Stimulated activated effector memory CD8-positive, alpha-beta T cell treated with anti-CD3 and anti-CD28 coated beads, Interleukin-12 subunit alpha, Interleukin-12 subunit beta, amount 100 ng/mL, for 72 hours (primary cell): ENCODE data around the gene AREL1.
A peak's percentile ranks its signal among the peaks of the same experiment; 100 is the strongest.

Source experiments
- ATAC-seq: fragments of 150-1000 bp; cut with Tn5 transposase; 2 replicates; pipeline ENCODE4 v1.10.0; 2021
- DNase-seq, 2 donors: peaks; one replicate each; pipeline ENCODE4 v3.0.0; 2021 to 2022; ENCODE audit warnings: low spot score in 2 of 2
- H3K27ac Mint-ChIP-seq: one replicate; pipeline ENCODE4 v1.8.0; 2022; ENCODE audit warnings: mild to moderate bottlenecking, mixed read lengths
- H3K36me3 Mint-ChIP-seq: one replicate; pipeline ENCODE4 v1.8.0; 2022; ENCODE audit warnings: mild to moderate bottlenecking, mixed read lengths
- H3K4me1 Mint-ChIP-seq: one replicate; pipeline ENCODE4 v1.8.0; 2022; ENCODE audit warnings: mixed read lengths
- H3K4me3 Mint-ChIP-seq: one replicate; pipeline ENCODE4 v1.8.0; 2022; ENCODE audit warnings: mild to moderate bottlenecking, mixed read lengths
- H3K9me3 Mint-ChIP-seq: one replicate; pipeline ENCODE4 v1.8.0; 2022; ENCODE audit warnings: mixed read lengths

The AREL1 gene

DNA sequence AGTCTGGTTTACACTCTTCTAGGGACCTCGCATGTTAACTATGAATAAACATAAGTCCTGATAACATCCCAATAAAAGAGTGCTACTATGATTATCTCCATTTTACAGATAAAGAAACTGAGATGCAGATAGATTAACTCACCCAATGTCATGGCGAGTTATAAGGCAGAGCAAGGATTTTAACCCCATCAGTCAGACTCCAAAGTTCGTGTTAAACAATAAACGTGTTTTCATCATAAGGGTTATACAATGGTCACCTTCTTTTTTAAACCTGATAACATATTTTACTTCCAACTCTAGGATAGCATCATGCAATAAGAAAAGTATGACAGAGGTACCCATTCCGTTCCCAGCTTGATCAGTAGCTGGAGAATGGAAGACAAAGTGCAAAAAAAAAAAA is 1.2 kb downstream of the AREL1 start:
- no peak overlapping the region for H3K27ac Mint-ChIP-seq
- no peaks in the 10 kb centered on the region for H3K9me3 Mint-ChIP-seq
- peak overlapping the region; percentile 89 for H3K4me3 Mint-ChIP-seq
- peaks cover 35% of the 10 kb centered on the region for H3K4me1 Mint-ChIP-seq
- peaks cover 29% of the 10 kb centered on the region for H3K36me3 Mint-ChIP-seq
- DNase-seq: no peak
- ATAC-seq: no peak

DNA sequence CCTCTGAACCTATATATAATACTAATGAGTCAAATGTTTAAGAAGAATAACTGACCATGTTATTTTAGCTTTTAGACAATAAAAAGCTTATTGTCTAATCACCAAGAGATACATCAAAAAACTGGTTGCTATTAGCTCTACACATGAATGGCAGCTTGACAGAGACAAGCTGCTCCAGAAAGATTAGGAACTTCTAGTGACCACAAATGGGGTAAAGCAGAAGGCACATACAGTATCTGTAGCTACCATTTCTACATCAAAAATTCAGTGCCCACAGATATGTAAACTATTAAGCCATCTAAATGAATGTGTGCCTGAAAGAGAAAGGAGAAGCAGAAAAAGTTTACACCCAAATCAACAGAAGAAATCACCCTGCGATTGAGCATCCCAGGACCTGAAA is 2.4 kb downstream of the AREL1 start:
- peaks cover 42% of the 10 kb centered on the region for H3K4me1 Mint-ChIP-seq
- H3K9me3 Mint-ChIP-seq: no peaks in the 10 kb centered on the region
- peaks cover 17% of the 10 kb centered on the region for H3K36me3 Mint-ChIP-seq
- H3K27ac Mint-ChIP-seq: no peak overlapping the region
- no peak for DNase-seq
- H3K4me3 Mint-ChIP-seq: no peak overlapping the region
- no peak for ATAC-seq

DNA sequence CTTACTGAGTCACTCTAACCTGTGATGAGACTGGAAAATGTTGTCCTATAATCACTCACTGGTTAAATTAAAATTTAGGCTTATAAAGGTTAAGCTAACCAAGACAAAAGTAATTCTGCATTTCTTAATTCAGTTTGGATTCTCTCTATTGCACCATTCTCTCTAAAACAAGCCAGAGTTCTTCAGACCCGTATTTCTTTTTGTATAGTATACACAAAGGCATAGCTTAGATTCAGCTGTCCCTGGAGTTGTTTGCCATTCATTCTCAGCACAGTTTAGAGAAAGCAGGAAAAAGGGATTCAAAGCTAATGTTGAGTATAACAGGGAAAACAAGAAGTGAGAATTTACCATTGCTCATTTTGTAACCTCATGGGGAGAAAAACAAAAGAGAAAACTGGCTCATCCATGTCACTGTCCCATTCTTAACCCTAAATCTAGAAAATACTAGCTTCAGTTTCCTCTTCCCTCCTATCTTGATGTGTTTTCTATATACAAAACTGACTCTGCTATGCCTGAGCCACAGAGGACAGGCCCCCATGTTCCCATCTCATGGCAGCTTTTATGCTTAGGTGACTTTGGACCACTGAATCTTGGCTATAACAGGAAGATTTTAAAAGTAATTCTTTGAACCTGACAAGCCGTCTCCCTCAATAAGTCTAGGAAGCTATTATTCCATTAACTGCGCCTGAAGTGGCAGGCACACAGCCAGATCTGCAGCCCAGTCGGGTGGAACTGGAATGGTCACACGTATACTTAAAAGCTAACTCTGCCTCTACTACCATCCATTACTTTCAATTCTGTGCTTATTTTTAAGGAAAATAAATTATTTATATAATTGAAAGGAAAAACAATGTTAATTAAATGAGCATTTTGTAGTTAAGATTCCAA is 7.0 kb downstream of the AREL1 start:
- no peak overlapping the region for H3K27ac Mint-ChIP-seq
- DNase-seq: no peak
- no peak for ATAC-seq
- peaks cover 43% of the 10 kb centered on the region for H3K4me1 Mint-ChIP-seq
- no peak overlapping the region for H3K4me3 Mint-ChIP-seq
- H3K36me3 Mint-ChIP-seq: no peaks in the 10 kb centered on the region
- H3K9me3 Mint-ChIP-seq: no peaks in the 10 kb centered on the region

DNA sequence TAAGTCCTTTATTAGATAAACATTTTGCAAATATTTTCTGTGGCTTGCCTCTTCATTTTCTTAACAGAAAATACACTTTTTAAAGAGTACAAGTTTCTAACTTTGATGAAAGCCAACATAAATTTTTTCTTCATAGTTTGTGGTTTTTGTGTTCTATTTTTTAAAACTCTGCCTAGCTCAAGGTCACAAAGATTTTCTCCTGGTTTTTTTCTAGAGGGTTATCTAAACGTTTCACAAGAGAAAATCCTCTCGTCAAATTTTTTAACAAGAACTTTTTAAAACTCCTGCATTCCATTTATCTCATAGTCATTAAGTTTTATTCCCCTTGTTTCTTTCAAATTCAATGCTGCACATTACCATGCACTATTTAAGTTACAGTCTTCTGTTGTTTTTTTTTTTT is 8.2 kb downstream of the AREL1 start:
- no peaks in the 10 kb centered on the region for H3K9me3 Mint-ChIP-seq
- DNase-seq: no peak
- no peak for ATAC-seq
- no peak overlapping the region for H3K27ac Mint-ChIP-seq
- no peaks in the 10 kb centered on the region for H3K36me3 Mint-ChIP-seq
- no peak overlapping the region for H3K4me3 Mint-ChIP-seq
- H3K4me1 Mint-ChIP-seq: peaks cover 36% of the 10 kb centered on the region

DNA sequence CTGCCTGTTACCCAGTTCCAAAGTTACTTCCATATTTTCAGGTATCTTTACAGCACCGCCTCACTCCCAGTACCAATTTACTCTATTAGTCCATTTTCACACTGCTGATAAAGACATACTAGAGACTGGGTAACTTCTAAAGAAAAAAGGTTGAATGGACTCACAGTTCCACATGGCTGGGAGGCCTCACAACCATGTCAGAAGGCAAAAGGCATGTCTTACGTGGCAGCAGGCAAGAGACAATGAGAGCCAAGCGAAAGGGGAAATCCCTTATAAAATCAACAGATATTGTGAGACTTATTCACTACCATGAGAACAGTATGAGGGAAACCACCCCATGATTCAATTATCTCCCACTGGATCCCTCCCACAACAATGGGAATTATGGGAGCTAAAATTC is 9.8 kb downstream of the AREL1 start:
- no peaks in the 10 kb centered on the region for H3K9me3 Mint-ChIP-seq
- peaks cover 3% of the 10 kb centered on the region for H3K36me3 Mint-ChIP-seq
- peak overlapping the region; percentile 6 for H3K27ac Mint-ChIP-seq
- no peak for DNase-seq
- ATAC-seq: no peak
- H3K4me3 Mint-ChIP-seq: no peak overlapping the region
- peaks cover 25% of the 10 kb centered on the region for H3K4me1 Mint-ChIP-seq

DNA sequence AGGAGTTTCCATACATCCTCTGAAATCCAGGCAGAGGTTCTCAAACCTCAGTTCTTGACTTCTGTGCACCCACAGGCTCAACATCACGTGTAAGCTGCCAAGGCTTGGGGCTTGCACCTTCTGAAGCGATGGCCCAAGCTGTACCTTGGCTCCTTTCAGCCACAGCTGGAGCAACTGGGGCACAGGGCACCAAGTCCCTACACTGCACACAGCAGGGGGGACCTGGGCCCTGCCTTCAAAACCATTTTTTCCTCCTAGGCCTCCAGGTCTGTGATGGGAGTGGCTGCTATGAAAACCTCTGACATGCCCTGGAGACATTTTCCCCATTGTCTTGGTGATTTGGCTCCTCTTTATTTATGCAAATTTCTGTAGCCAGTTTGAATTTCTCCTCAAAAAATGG is 10.6 kb downstream of the AREL1 start:
- Mint-ChIP-seq H3K4me1 (peaks cover 25% of the 10 kb centered on the region), H3K4me3 (no peak overlapping the region), H3K36me3 (peaks cover 11% of the 10 kb centered on the region), H3K27ac (peak overlapping the region; percentile 6), H3K9me3 (no peaks in the 10 kb centered on the region)
- DNase-seq (no peak), ATAC-seq (no peak)

DNA sequence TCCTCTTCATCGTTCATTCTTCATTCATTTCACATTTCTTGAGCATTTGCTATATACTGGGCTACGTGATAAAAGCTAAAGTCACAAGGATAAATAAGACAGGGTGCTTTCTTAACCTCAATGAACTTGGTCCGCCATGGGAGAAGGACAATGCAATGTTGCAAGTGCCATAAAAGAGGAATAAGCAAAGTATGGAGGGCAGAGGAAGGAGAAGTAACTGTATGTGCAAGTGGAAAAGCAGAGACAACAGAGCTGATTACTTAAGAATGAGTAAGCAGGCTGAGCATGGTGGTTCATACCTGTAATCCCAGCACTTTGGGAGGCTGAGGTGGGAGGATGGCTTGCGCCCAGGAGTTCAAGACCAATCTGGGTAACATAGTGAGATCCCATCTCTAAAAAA is 14.4 kb downstream of the AREL1 start:
- DNase-seq: no peak
- Mint-ChIP-seq H3K4me3 (no peak overlapping the region), H3K27ac (peak overlapping the region; percentile 10), H3K9me3 (no peaks in the 10 kb centered on the region), H3K36me3 (peaks cover 14% of the 10 kb centered on the region), H3K4me1 (peaks cover 17% of the 10 kb centered on the region)
- no peak for ATAC-seq

DNA sequence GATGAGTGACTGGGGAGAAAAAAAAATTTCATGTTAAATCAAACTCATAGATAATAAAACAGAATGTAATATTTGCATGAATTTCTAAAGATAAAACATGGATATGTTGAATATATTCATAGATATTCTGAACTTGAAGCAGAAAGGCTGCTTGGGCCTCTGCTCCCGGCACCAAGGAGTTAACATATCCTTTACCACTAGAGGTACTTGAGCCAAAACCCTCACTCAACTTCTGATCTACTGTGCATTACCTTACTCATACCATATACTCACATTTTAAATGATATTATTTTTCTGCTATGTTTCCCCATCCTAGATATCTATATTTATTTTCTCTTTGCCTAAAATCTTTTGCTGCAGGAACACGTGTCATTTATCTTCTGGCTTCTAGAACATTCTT is 14.9 kb downstream of the AREL1 start:
- no peak for ATAC-seq
- no peaks in the 10 kb centered on the region for H3K9me3 Mint-ChIP-seq
- H3K4me1 Mint-ChIP-seq: peaks cover 19% of the 10 kb centered on the region
- H3K27ac Mint-ChIP-seq: peak overlapping the region; percentile 68
- H3K36me3 Mint-ChIP-seq: peaks cover 14% of the 10 kb centered on the region
- no peak for DNase-seq
- no peak overlapping the region for H3K4me3 Mint-ChIP-seq

DNA sequence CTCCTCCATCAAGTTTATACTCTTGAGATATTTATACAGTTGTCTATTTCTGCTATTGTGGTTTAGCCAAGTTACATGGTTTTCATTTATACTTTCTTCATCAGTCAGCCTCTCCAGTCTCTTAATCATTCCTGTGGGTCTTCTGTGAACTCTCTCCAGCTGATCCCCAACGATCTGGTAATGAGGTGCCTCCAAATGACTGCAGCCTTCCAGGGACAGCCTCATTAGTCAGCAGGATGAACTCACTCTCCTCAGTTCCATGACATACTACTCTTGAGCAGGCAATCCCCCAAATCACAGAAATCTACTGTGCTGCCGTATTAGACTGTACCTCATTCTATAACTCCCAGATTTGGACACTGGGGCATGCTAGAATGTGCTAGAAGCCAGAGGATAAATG is 15.3 kb downstream of the AREL1 start:
- ATAC-seq (no peak), DNase-seq (no peak)
- H3K4me3 Mint-ChIP-seq: no peak overlapping the region
- no peaks in the 10 kb centered on the region for H3K9me3 Mint-ChIP-seq
- H3K36me3 Mint-ChIP-seq: peaks cover 14% of the 10 kb centered on the region
- H3K27ac Mint-ChIP-seq: peak overlapping the region; percentile 68
- peaks cover 15% of the 10 kb centered on the region for H3K4me1 Mint-ChIP-seq

DNA sequence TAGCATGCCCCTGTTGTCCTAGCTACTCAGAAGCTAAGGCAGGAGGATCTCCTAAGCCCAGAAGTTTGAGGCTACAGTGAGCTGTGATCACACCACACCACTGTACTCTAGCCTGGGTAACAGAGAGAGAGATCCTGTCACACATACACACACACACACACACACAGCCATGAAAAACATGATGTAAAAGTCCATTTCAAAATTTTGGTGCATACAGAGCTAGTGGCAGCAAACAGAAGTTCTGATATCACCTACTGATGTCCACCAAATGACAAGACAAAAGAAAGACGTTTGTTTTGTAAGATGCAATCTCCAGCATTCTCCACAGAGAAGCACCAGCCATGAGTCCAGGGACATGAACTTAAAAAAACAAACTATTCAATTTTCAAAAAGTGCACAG is 15.9 kb downstream of the AREL1 start:
- ATAC-seq (no peak), DNase-seq (no peak)
- Mint-ChIP-seq H3K4me3 (no peak overlapping the region), H3K4me1 (peaks cover 15% of the 10 kb centered on the region), H3K27ac (peak overlapping the region; percentile 68), H3K36me3 (peaks cover 17% of the 10 kb centered on the region), H3K9me3 (no peaks in the 10 kb centered on the region)

DNA sequence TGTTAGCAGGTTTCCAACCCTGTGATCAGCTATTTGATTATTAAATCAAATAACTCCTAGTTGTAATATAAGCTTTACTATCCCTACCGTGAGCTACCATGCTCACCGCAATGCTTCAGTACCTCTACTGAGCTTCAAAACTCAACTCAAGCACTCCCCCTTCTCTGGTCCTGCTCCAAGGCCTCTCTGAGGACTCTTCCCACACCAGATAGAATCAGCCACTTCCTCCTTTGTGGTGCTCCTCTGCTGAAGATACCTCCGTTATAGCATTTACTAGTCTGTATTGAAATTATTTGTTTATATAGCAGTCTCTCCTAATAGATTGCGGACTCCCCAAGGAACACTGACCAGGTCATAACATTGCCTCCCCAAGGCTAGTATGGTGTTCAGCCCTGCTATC is 17.5 kb downstream of the AREL1 start:
- no peak overlapping the region for H3K27ac Mint-ChIP-seq

DNA sequence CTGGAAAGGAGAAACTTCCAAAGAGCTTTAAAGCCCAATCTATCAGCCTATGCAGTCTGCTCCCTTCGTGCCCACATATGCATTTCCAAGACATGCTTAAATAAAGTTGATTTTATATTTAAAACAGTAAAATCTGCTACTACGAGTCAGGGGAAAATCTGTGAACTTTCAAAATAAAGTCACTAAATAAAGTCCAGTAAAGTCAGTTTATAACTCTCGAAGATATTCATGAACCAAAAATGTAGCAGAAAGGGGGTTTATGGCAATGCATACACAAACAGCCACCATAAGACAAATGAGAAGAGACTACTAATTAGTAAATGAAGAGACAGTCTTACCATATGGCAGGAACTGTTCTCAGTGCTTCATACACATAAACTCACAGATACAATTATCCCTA is 19.7 kb downstream of the AREL1 start:
- Mint-ChIP-seq H3K36me3 (peaks cover 53% of the 10 kb centered on the region), H3K9me3 (no peaks in the 10 kb centered on the region), H3K27ac (no peak overlapping the region), H3K4me3 (no peak overlapping the region), H3K4me1 (peaks cover 10% of the 10 kb centered on the region)
- DNase-seq (no peak), ATAC-seq (no peak)

More for the DNA sequence above, 17.5 kb downstream of the AREL1 start:
- no peak for ATAC-seq
- peaks cover 33% of the 10 kb centered on the region for H3K36me3 Mint-ChIP-seq
- no peak overlapping the region for H3K4me3 Mint-ChIP-seq
- no peaks in the 10 kb centered on the region for H3K9me3 Mint-ChIP-seq
- DNase-seq: no peak
- peaks cover 5% of the 10 kb centered on the region for H3K4me1 Mint-ChIP-seq

DNA sequence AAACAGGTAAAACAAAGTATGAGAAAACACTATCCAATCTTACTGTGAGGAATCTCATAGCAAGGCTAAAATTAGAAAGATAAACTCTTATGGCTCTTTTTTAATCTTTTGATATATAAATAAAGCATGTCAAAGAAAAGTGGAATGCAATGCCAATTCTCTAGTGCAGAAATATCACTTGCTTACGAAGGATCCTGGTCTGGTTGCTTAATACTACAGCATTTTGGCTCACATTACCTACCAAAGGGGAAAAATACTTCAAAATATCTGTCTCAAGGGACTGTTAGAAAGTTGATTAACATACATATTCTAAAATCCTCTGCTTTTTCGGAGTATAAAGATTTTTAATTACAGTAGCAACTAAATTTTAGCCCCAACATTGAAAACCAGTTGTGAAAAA is 21.4 kb downstream of the AREL1 start:
- DNase-seq (no peak), ATAC-seq (no peak)
- no peak overlapping the region for H3K27ac Mint-ChIP-seq
- H3K9me3 Mint-ChIP-seq: no peaks in the 10 kb centered on the region
- peaks cover 10% of the 10 kb centered on the region for H3K4me1 Mint-ChIP-seq
- peaks cover 57% of the 10 kb centered on the region for H3K36me3 Mint-ChIP-seq
- H3K4me3 Mint-ChIP-seq: no peak overlapping the region

DNA sequence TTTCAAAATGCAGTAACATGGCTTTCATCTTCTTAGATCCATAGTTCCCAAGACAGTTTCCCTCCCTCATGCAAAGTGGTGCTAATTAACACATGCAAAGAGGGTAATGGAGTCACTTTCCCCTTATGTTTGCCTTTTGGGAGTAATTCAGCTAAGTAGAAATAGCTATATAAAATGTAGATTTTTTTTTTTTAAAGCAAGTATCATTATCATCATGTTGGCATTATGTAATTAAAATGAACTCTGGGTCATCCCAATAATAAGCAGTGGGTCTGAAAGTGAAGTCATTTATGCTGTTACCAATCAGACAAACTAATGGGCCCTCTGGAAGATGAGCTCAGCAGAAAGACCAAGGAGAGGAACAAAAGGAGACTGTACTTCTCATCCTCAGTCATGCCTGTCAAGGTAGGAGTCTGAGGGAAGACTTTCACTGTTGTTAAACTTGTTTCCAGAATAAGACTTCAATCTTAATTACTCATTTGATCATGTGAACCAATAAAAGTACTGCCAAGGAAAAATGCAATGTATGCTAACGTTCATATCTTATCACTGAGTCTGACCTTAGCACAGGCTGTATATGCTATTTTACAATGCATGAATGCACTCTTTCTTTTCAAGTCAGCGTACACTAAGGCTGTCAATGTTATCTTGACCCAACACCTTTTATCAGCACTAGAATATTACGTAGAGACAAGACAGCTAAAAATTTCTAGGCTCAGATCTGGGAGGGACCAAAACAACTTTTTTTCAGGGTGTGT is 26.8 kb downstream of the AREL1 start:
- H3K4me3 Mint-ChIP-seq: no peak overlapping the region
- H3K4me1 Mint-ChIP-seq: peaks cover 5% of the 10 kb centered on the region

DNA sequence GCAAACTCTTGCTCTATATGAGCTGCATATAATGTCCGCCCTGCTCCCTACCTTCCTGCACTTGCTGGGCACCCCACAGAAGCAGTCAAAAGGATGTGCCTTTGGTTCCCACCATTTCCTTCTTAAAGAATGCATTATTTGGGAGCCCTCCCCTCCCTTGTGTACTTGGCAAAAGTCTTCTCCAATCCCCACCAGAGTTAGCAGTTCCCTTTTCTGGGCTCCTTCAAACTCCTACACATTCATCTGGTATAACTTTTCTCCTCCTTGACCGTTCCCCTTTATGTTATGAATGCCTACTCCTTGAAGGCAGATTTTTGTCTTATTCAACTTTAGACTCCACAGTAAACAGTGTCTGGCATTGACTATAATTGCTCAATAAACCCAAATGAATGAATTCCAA is 27.8 kb downstream of the AREL1 start:
- peaks cover 87% of the 10 kb centered on the region for H3K36me3 Mint-ChIP-seq
- H3K4me1 Mint-ChIP-seq: peaks cover 5% of the 10 kb centered on the region
- no peak for DNase-seq
- H3K27ac Mint-ChIP-seq: peak overlapping the region; percentile 48
- no peak for ATAC-seq
- no peaks in the 10 kb centered on the region for H3K9me3 Mint-ChIP-seq
- H3K4me3 Mint-ChIP-seq: no peak overlapping the region

More for the DNA sequence above, 26.8 kb downstream of the AREL1 start:
- Mint-ChIP-seq H3K27ac (no peak overlapping the region), H3K9me3 (no peaks in the 10 kb centered on the region), H3K36me3 (peaks cover 87% of the 10 kb centered on the region)
- no peak for ATAC-seq
- no peak for DNase-seq

DNA sequence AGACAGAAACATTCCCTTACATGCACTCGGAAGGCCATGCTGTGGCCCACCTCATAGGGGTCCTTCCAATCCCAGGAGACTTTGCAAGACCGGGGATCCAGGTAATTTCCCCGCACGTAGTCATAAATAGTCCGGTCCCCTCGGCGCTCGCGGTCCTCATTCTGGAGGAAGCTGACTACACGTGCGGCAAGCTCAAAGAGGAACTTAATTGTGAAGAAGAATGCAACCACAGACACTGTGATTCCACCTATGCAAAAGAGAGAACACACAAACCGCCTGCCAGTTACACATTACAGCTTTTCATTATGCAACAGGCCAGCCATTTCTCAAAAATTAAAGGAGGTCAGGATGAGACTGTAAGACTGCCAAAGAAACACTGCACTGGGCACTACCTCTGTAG is 28.4 kb downstream of the AREL1 start:
- peaks cover 85% of the 10 kb centered on the region for H3K36me3 Mint-ChIP-seq
- H3K9me3 Mint-ChIP-seq: no peaks in the 10 kb centered on the region
- no peak overlapping the region for H3K27ac Mint-ChIP-seq
- H3K4me3 Mint-ChIP-seq: no peak overlapping the region
- H3K4me1 Mint-ChIP-seq: peaks cover 5% of the 10 kb centered on the region
- DNase-seq: no peak
- ATAC-seq: no peak
